Skeletal muscle tissue (tissue), 4 donors: ENCODE data around the gene FXYD4. TPM values are rescaled to one million over a fixed set of nuclear protein-coding genes. Genes with fewer than 3 reads are reported as not detected.

Experiments
- H3K27ac ChIP-seq: one replicate; pipeline ENCODE4 v1.7.0; 2013; ENCODE audit warnings: mild to moderate bottlenecking, low read depth, low read length, inconsistent platforms
- H3K27me3 ChIP-seq, 3 donors: one replicate each; pipeline ENCODE4 v1.7.0; 2013; ENCODE audit warnings: low read length in 3 of 3; ENCODE audit not compliant: control insufficient read depth in 3 of 3, insufficient read depth in 3 of 3
- H3K36me3 ChIP-seq, 3 donors: one replicate each; pipeline ENCODE4 v1.7.0; 2013; ENCODE audit warnings: low read length in 3 of 3; ENCODE audit not compliant: control insufficient read depth in 3 of 3, insufficient read depth in 3 of 3
- H3K4me1 ChIP-seq, 3 donors: one replicate each; pipeline ENCODE4 v1.7.0; 2013; ENCODE audit warnings: low read length in 3 of 3, mild to moderate bottlenecking in 3 of 3; ENCODE audit not compliant: control insufficient read depth in 3 of 3, insufficient read depth in 3 of 3
- H3K4me3 ChIP-seq, 3 donors: one replicate each; pipeline ENCODE4 v1.7.0; 2013; ENCODE audit warnings: low read length in 3 of 3
- H3K9ac ChIP-seq, 3 donors: one replicate each; pipeline ENCODE4 v1.7.0; 2013; ENCODE audit warnings: low read length in 3 of 3, mild to moderate bottlenecking in 3 of 3, moderate library complexity in 2 of 3, low read depth in 1 of 3
- H3K9me3 ChIP-seq, 3 donors: one replicate each; pipeline ENCODE4 v1.7.0; 2013; ENCODE audit warnings: low read length in 3 of 3; ENCODE audit not compliant: control insufficient read depth in 3 of 3
- total RNA-seq: library from RNA; depleted of rRNA; stranded (reverse); fragments of >200 nt; gene quantifications from one replicate; pipeline ENCODE4 v1.2.3, GENCODE V29; 2014
- donor health status: Osteomylitis.

The FXYD4 gene
- total RNA-seq, 1 donor from 2014 or later: not detected

GRCh38 chr10:43370671-43371215 lies 693 bp upstream of the FXYD4 start:
- no peak overlapping the region for H3K4me3 ChIP-seq
- H3K9me3 ChIP-seq: no peaks in the 10 kb centered on the region
- no peak overlapping the region for H3K9ac ChIP-seq
- H3K27ac ChIP-seq: no peak overlapping the region
- peaks cover 0 to 10% (median 2%) of the 10 kb centered on the region in 3 donors for H3K4me1 ChIP-seq
- no peaks in the 10 kb centered on the region for H3K27me3 ChIP-seq
- no peaks in the 10 kb centered on the region for H3K36me3 ChIP-seq

GRCh38 chr10:43372765-43373361 lies 1.4 kb downstream of the FXYD4 start:
- Histone ChIP-seq H3K27me3 (no peaks in the 10 kb centered on the region), H3K9ac (peak overlapping the region in 1 of 3 donors; percentile 41), H3K4me1 (peaks cover 0 to 10% (median 2%) of the 10 kb centered on the region in 3 donors), H3K9me3 (no peaks in the 10 kb centered on the region), H3K36me3 (no peaks in the 10 kb centered on the region), H3K4me3 (no peak overlapping the region), H3K27ac (peak overlapping the region; percentile 47)

- H3K4me3 ChIP-seq: no peak overlapping the region
- H3K27ac ChIP-seq: no peak overlapping the region
- peak overlapping the region in 1 of 3 donors; percentile 41 for H3K9ac ChIP-seq
- peaks cover 0 to 10% (median 2%) of the 10 kb centered on the region in 3 donors for H3K4me1 ChIP-seq
- no peaks in the 10 kb centered on the region for H3K27me3 ChIP-seq
- no peaks in the 10 kb centered on the region for H3K36me3 ChIP-seq
- H3K9me3 ChIP-seq: no peaks in the 10 kb centered on the region
Observed at GRCh38 chr10:43373461-43373860, 2.0 kb downstream of the FXYD4 start.

- H3K27me3 ChIP-seq: no peaks in the 10 kb centered on the region
- H3K9me3 ChIP-seq: no peaks in the 10 kb centered on the region
- no peak overlapping the region for H3K27ac ChIP-seq
- H3K9ac ChIP-seq: no peak overlapping the region
- H3K4me3 ChIP-seq: no peak overlapping the region
- peaks cover 0 to 10% (median 2%) of the 10 kb centered on the region in 3 donors for H3K4me1 ChIP-seq
- H3K36me3 ChIP-seq: no peaks in the 10 kb centered on the region
Observed at GRCh38 chr10:43374194-43374593, 2.8 kb downstream of the FXYD4 start.

- H3K27ac ChIP-seq: no peak overlapping the region
- H3K27me3 ChIP-seq: no peaks in the 10 kb centered on the region
- H3K9me3 ChIP-seq: no peaks in the 10 kb centered on the region
- H3K9ac ChIP-seq: no peak overlapping the region
- H3K36me3 ChIP-seq: no peaks in the 10 kb centered on the region
- H3K4me3 ChIP-seq: no peak overlapping the region
- peaks cover 0 to 10% (median 2%) of the 10 kb centered on the region in 3 donors for H3K4me1 ChIP-seq
Observed at GRCh38 chr10:43375401-43376020, 4.1 kb downstream of the FXYD4 start.

- peaks cover 0 to 10% (median 2%) of the 10 kb centered on the region in 3 donors for H3K4me1 ChIP-seq
- H3K9me3 ChIP-seq: no peaks in the 10 kb centered on the region
- H3K36me3 ChIP-seq: no peaks in the 10 kb centered on the region
- H3K9ac ChIP-seq: no peak overlapping the region
- H3K27me3 ChIP-seq: no peaks in the 10 kb centered on the region
- H3K27ac ChIP-seq: no peak overlapping the region
- H3K4me3 ChIP-seq: no peak overlapping the region
Observed at GRCh38 chr10:43376046-43376635, 4.7 kb downstream of the FXYD4 start.

GRCh38 chr10:43376828-43377423 lies 5.5 kb downstream of the FXYD4 start:
- H3K4me1 ChIP-seq: peaks cover 0 to 10% (median 2%) of the 10 kb centered on the region in 3 donors
- H3K9me3 ChIP-seq: no peaks in the 10 kb centered on the region
- no peaks in the 10 kb centered on the region for H3K27me3 ChIP-seq
- H3K27ac ChIP-seq: no peak overlapping the region
- H3K36me3 ChIP-seq: no peaks in the 10 kb centered on the region
- H3K9ac ChIP-seq: no peak overlapping the region
- no peak overlapping the region for H3K4me3 ChIP-seq

GRCh38 chr10:43377424-43377883 lies 6.0 kb downstream of the FXYD4 start:
- Histone ChIP-seq H3K4me3 (no peak overlapping the region), H3K9ac (no peak overlapping the region), H3K9me3 (no peaks in the 10 kb centered on the region), H3K4me1 (peaks cover 0 to 10% (median 2%) of the 10 kb centered on the region in 3 donors), H3K27me3 (no peaks in the 10 kb centered on the region), H3K27ac (no peak overlapping the region), H3K36me3 (no peaks in the 10 kb centered on the region)

GRCh38 chr10:43380610-43381222 lies 9.3 kb downstream of the FXYD4 start:
- no peak overlapping the region for H3K27ac ChIP-seq
- H3K36me3 ChIP-seq: peaks cover 5 to 12% (median 6%) of the 10 kb centered on the region in 3 donors
- no peaks in the 10 kb centered on the region for H3K9me3 ChIP-seq
- no peaks in the 10 kb centered on the region for H3K27me3 ChIP-seq
- no peak overlapping the region for H3K9ac ChIP-seq
- H3K4me3 ChIP-seq: no peak overlapping the region
- H3K4me1 ChIP-seq: peaks cover 0 to 9% (median 4%) of the 10 kb centered on the region in 3 donors
